NB4 (cell line): ENCODE measurements around the gene GID8.

Experiments used
- POLR2A ChIP-seq: IDR thresholded peaks from 2 replicates; pipeline ENCODE4 v1.6.1; 2011; ENCODE audit warnings: mild to moderate bottlenecking; ENCODE audit not compliant: insufficient read length; ENCODE audit errors: extremely low read depth
- TF ChIP-seq, protein P1 (sequence below): IDR thresholded peaks from one replicate; pipeline ENCODE4 v1.5.1; 2012; ENCODE audit warnings: low read depth, low read length

GRCh38 chr20:62911701-62912280, 26.2 kb upstream of the GID8 start:
- TF ChIP-seq, protein P1, sequence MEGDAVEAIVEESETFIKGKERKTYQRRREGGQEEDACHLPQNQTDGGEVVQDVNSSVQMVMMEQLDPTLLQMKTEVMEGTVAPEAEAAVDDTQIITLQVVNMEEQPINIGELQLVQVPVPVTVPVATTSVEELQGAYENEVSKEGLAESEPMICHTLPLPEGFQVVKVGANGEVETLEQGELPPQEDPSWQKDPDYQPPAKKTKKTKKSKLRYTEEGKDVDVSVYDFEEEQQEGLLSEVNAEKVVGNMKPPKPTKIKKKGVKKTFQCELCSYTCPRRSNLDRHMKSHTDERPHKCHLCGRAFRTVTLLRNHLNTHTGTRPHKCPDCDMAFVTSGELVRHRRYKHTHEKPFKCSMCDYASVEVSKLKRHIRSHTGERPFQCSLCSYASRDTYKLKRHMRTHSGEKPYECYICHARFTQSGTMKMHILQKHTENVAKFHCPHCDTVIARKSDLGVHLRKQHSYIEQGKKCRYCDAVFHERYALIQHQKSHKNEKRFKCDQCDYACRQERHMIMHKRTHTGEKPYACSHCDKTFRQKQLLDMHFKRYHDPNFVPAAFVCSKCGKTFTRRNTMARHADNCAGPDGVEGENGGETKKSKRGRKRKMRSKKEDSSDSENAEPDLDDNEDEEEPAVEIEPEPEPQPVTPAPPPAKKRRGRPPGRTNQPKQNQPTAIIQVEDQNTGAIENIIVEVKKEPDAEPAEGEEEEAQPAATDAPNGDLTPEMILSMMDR = no peak
- no peak for TF ChIP-seq POLR2A
